GM20000 (cell line): Measurements from ENCODE around the gene PTGFRN.
"Not testable (repeated sequence)": the region's sequence is repeated elsewhere in the genome, so short reads cannot be mapped to it uniquely, and the experiment has no call there.

Experiments
- DNase-seq: peaks from one replicate; pipeline ENCODE4 v3.0.0; 2012; ENCODE audit warnings: low spot score
- TF ChIP-seq, protein P1 (sequence below): IDR thresholded peaks from 2 replicates; pipeline ENCODE4 v1.5.1; 2012; ENCODE audit warnings: mild to moderate bottlenecking, control low read depth; ENCODE audit errors: extremely low read depth, missing control alignments

The PTGFRN gene

DNA sequence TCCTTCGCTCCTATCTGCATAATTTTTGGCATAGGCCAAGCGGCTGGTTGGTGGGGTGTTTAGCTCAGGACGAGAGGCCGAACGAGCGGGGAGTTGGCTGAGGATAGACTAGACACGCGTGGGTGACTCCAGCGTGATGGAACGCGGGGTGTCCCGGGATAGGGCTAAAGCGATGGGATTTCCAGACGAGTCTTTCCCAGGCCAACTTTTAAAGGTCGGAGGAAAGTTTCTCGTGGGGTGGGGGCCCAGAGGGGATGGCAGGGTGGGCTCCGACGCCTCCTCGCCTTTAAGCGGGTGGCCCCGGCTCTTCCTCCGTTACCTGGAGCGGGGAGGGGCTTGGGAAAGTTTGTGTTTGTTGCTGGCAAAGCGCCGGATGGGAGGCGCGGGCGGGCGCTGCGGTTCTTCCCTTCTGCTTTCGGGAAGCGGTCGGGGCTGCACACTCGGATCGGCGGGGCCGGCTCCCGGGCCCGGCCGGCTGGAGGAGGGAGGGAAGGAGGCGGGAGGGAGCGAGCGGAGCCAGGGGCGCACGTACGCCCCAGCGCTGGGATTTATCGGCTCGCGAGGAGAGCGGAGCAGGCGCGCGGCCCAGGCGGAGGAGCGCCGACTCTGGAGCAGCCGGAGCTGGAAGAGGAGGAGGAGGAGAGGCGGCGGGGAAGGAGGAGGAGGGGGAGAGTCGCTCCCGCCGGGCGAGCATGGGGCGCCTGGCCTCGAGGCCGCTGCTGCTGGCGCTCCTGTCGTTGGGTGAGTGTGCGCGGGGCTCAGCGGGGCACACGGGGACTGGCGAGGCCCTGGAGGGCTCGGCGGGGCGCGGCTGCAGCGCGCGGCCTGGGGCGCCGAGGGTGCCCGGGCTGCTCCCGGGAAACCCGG lies at the start of gene PTGFRN:
TSS of gene PTGFRN (plus strand) at position 405 of the 867 bp plus-strand sequence. CDS start at position 693, 288 bp downstream.
- DNase-seq = peak; percentile 49
- TF ChIP-seq, protein P1, sequence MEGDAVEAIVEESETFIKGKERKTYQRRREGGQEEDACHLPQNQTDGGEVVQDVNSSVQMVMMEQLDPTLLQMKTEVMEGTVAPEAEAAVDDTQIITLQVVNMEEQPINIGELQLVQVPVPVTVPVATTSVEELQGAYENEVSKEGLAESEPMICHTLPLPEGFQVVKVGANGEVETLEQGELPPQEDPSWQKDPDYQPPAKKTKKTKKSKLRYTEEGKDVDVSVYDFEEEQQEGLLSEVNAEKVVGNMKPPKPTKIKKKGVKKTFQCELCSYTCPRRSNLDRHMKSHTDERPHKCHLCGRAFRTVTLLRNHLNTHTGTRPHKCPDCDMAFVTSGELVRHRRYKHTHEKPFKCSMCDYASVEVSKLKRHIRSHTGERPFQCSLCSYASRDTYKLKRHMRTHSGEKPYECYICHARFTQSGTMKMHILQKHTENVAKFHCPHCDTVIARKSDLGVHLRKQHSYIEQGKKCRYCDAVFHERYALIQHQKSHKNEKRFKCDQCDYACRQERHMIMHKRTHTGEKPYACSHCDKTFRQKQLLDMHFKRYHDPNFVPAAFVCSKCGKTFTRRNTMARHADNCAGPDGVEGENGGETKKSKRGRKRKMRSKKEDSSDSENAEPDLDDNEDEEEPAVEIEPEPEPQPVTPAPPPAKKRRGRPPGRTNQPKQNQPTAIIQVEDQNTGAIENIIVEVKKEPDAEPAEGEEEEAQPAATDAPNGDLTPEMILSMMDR = no peak

- DNase-seq = not testable (repeated sequence)
Observed at GRCh38 chr1:116860167-116860566, 49.5 kb upstream of the PTGFRN start.

GRCh38 chr1:116861137-116861536 lies 48.6 kb upstream of the PTGFRN start:
- DNase-seq = no peak
- TF ChIP-seq, protein P1 = no peak

DNA sequence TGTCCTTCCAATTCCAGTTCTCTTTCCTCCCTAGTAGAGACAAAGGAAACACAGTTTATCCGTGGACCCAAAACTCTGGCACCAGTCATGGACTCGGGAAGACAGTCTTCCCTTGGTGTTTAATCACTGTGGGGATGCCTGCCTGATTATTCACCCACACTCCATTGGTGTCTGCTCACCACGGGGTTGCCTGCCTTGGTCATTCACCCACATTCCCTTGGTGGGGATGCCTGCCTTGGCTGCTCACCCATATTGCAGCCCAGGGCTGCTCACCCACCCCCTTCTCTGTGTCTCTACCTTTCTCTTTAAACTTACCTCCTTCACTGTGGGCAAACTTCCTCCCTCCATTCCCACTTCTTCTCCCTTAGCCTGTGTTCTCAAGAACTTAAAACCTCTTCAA lies 46.7 kb upstream of the PTGFRN start:
- not testable (repeated sequence) for DNase-seq

DNA sequence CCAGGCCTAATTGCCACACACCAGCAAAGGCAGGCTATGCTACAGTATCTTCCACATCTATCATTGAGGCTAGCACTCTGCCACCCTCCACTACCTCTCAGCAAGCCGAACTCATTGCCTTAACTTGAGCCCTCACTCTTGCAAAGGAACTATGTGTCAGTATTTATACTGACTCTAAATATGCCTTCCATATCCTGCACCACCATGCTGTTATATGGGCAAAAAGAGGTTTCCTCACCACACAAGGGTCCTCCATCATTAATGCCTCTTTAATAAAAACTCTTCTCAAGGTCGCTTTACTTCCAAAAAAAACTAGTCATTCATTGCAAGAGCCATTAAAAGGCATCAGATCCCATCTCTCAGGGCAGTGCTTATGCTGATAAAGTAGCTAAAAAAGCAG lies 43.2 kb upstream of the PTGFRN start:
- not testable (repeated sequence) for DNase-seq

GRCh38 chr1:116868385-116868784 lies 41.3 kb upstream of the PTGFRN start:
- DNase-seq = no peak
- TF ChIP-seq, protein P1 = no peak

DNA sequence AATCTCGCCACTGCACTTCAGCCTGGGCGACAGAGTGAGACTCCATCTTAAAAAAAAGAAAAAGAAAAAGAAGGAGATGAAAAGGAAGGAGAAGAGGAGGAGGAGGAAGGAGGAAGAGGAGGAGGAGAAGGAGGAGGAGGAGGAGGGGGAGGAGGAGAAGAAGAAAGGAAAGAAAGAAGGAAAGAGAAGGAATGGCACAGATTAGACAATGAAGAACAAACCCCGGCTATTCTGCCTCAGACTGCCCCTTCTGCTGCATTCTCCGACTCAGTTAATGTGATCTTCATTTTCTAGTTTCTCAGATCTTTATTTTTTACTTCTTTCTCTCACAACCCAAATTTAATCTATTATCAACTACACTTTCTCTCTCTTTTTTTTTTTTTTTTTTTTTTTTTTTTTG lies 40.1 kb upstream of the PTGFRN start:
- no peak for DNase-seq
- TF ChIP-seq, protein P1 = no peak

DNA sequence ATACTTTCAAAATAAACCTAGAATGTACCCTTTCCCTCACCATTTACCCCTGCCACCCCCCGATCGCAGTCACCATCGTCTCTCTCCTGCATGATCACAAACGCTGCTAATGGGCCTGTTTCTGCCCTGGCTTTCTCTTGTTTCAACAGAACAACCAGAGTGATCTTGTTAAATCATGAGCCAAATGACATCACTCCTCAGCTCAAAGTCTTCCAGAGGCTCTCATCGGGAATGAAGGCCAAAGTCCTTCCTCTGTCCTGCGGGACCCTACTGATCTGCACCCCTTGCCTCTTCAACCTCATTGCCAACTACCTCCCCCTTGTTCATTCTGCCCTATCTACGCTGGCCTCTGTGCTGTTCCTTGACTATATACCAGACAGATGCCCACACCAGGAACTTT lies 39.4 kb upstream of the PTGFRN start:
- TF ChIP-seq, protein P1 = no peak
- DNase-seq = no peak

DNA sequence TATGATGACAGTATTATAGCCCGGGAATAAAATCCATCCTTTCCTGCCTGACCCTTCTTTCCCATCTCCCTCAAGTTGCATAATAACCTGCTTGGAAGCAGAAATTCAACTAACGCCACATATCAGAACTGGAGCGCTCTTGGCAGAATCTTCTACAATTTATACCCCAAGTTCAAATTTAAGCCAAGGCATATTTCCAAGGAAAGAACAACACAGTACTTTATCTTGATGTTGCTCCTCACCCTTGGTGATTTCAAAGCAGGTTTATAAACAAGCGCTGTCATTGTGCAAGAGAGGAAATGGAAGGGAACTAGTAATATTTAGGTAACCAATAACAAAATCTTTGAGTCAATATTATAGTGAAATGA lies 38.0 kb upstream of the PTGFRN start:
- TF ChIP-seq, protein P1 = no peak
- DNase-seq = no peak
